Activated CD8-positive, alpha-beta memory T cell treated with anti-CD3 and anti-CD28 coated beads, Interleukin-2, amount 50 U/mL, for 48 hours (primary cell): ENCODE measurements around the gene ARL6IP6.
"Not testable (repeated sequence)": the region's sequence is repeated elsewhere in the genome, so short reads cannot be mapped to it uniquely, and the experiment has no call there.

Experiments used
- DNase-seq: peaks from one replicate; pipeline ENCODE4 v3.0.0-alpha.2; 2020

The ARL6IP6 gene

GRCh38 chr2:152718076-152718908 lies at the start of gene ARL6IP6:
Gene ARL6IP6, plus strand, starts transcription at chr2:152718620. Its CDS starts 5 bp downstream, at chr2:152718625.
- peak; percentile 93 for DNase-seq

GRCh38 chr2:152674334-152674733 lies 44.1 kb upstream of the ARL6IP6 start:
- DNase-seq = no peak

GRCh38 chr2:152676461-152676860 lies 42.0 kb upstream of the ARL6IP6 start:
- DNase-seq = no peak

GRCh38 chr2:152678808-152679207 lies 39.6 kb upstream of the ARL6IP6 start:
- no peak for DNase-seq

- no peak for DNase-seq
Observed at GRCh38 chr2:152682663-152683062, 35.8 kb upstream of the ARL6IP6 start.

GRCh38 chr2:152683400-152683799 lies 35.0 kb upstream of the ARL6IP6 start:
- no peak for DNase-seq

GRCh38 chr2:152686321-152686720 lies 32.1 kb upstream of the ARL6IP6 start:
- DNase-seq = no peak

- no peak for DNase-seq
Observed at GRCh38 chr2:152693033-152693432, 25.4 kb upstream of the ARL6IP6 start.

- DNase-seq = peak; percentile 61
Observed at GRCh38 chr2:152694161-152694661, 24.2 kb upstream of the ARL6IP6 start.

GRCh38 chr2:152695763-152696162 lies 22.7 kb upstream of the ARL6IP6 start:
- no peak for DNase-seq

- DNase-seq = no peak
Observed at GRCh38 chr2:152696476-152696875, 21.9 kb upstream of the ARL6IP6 start.

GRCh38 chr2:152701198-152701597 lies 17.2 kb upstream of the ARL6IP6 start:
- DNase-seq = no peak

GRCh38 chr2:152706477-152707021 lies 11.9 kb upstream of the ARL6IP6 start:
- no peak for DNase-seq

GRCh38 chr2:152708742-152709141 lies 9.7 kb upstream of the ARL6IP6 start:
- no peak for DNase-seq

- no peak for DNase-seq
Observed at GRCh38 chr2:152710713-152711112, 7.7 kb upstream of the ARL6IP6 start.

GRCh38 chr2:152715112-152715511 lies 3.3 kb upstream of the ARL6IP6 start:
- DNase-seq = no peak

- DNase-seq = no peak
Observed at GRCh38 chr2:152715854-152716428, 2.5 kb upstream of the ARL6IP6 start.

- peak; percentile 65 for DNase-seq
Observed at GRCh38 chr2:152716805-152717227, 1.6 kb upstream of the ARL6IP6 start.

GRCh38 chr2:152717228-152718075 lies 968 bp upstream of the ARL6IP6 start, which contains the start of gene PRPF40A:
Gene PRPF40A, minus strand, starts transcription at chr2:152717461. Its CDS starts 22 bp downstream, at chr2:152717439.
- peak; percentile 98 for DNase-seq

- DNase-seq = no peak
Observed at GRCh38 chr2:152718909-152719645, 657 bp downstream of the ARL6IP6 start.

- DNase-seq = no peak
Observed at GRCh38 chr2:152720794-152721193, 2.4 kb downstream of the ARL6IP6 start.

GRCh38 chr2:152722639-152723038 lies 4.2 kb downstream of the ARL6IP6 start:
- not testable (repeated sequence) for DNase-seq
